ENCODE measurements around the gene FEM1B. TPM values are rescaled to one million over a fixed set of nuclear protein-coding genes. Genes with fewer than 3 reads are reported as not detected.

The FEM1B gene
- total RNA-seq, 2 experiments from 2014 or later: 83.2 to 94.9 TPM

DNA sequence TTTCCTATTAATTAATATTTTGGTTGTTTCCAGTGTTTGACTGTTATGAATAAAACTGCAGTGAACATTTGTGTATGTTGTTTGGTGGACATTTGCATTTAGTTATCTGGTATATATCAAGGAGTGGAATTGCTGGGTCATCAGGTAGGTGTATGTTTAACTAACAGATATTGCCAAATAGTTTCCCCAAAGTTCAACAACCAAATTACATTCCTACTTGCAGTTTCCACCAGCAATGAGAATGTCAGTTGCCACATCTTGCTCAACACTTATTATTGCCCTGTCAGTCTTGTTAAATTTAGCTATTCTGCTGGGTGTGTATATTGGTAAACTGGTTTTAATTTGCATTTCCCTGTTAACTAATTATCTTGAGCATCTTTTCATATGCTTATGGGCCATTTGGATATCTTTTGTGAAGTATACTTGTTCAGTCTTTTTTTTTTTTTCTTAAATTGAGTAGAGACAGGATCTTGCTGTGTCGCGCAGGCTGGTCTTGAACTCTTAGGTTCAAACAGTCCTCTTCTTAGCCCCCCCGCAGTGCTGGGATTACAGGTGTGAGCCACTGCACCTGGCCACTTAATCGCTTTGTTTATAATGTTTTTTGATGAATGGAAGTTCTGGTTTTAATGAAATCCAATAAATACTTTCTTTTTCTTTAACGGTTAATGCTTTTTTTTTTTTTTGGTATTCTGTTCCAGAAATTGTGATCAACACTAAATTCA is 7.9 kb downstream of the FEM1B start:
- POLR2A ChIA-PET: no interaction called here
- H3K4me3 ChIP-seq (ENCODE audit: low read length): no peak overlapping the region
- H3K27me3 Mint-ChIP-seq: no peaks in the 10 kb centered on the region
- ATAC-seq (ENCODE audit: poor library complexity) (no peak), DNase-seq (no peak)
- H3K36me3 Mint-ChIP-seq (ENCODE audit: low read depth): peaks cover 68% of the 10 kb centered on the region
- H3K9me3 ChIP-seq (ENCODE audit: control insufficient read depth in 1 of 2, insufficient read depth in 1 of 2, low read length in 2 of 2): no peaks in the 10 kb centered on the region
- peaks cover 21% of the 10 kb centered on the region for H3K36me3 ChIP-seq (ENCODE audit: insufficient read depth, low read length)
- intact Hi-C loops (cut with DNase I, micrococcal nuclease): loop anchor here in 1 of 2 experiments (2.0 kb wide), 1 partner anchor 13 kb away; no protein-coding TSS in a partner anchor
- peaks cover 24% of the 10 kb centered on the region for H3K4me1 ChIP-seq (ENCODE audit: insufficient read depth, low read length)
- H3K4me1 Mint-ChIP-seq (ENCODE audit: low read depth): peaks cover 79% of the 10 kb centered on the region
- TF ChIP-seq, protein P1, sequence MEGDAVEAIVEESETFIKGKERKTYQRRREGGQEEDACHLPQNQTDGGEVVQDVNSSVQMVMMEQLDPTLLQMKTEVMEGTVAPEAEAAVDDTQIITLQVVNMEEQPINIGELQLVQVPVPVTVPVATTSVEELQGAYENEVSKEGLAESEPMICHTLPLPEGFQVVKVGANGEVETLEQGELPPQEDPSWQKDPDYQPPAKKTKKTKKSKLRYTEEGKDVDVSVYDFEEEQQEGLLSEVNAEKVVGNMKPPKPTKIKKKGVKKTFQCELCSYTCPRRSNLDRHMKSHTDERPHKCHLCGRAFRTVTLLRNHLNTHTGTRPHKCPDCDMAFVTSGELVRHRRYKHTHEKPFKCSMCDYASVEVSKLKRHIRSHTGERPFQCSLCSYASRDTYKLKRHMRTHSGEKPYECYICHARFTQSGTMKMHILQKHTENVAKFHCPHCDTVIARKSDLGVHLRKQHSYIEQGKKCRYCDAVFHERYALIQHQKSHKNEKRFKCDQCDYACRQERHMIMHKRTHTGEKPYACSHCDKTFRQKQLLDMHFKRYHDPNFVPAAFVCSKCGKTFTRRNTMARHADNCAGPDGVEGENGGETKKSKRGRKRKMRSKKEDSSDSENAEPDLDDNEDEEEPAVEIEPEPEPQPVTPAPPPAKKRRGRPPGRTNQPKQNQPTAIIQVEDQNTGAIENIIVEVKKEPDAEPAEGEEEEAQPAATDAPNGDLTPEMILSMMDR (IDR thresholded peaks at IDR 0.05): no peak
- CTCF ChIA-PET: interaction anchor here (0.7 kb wide), 1 partner anchor 9 kb away, joined by 3 read pairs; no protein-coding TSS in a partner anchor
- no peak overlapping the region for H3K27ac ChIP-seq (ENCODE audit: low read depth in 1 of 2, low read length in 2 of 2)
- peak overlapping the region; percentile 11 for H3K4me3 Mint-ChIP-seq
- H3K9me3 Mint-ChIP-seq: no peaks in the 10 kb centered on the region
- H3K27me3 ChIP-seq (ENCODE audit: control insufficient read depth in 1 of 2, insufficient read depth in 2 of 2, low read length in 2 of 2): no peaks in the 10 kb centered on the region
- peak overlapping the region; percentile 5 for H3K27ac Mint-ChIP-seq

GRCh38 chr15:68286256-68286655 is 8.7 kb downstream of the FEM1B start:
- Mint-ChIP-seq H3K36me3 (ENCODE audit: low read depth) (peaks cover 76% of the 10 kb centered on the region), H3K27ac (peak overlapping the region; percentile 5), H3K4me3 (peak overlapping the region; percentile 6), H3K4me1 (ENCODE audit: low read depth) (peaks cover 79% of the 10 kb centered on the region), H3K9me3 (no peaks in the 10 kb centered on the region), H3K27me3 (no peaks in the 10 kb centered on the region)
- POLR2A ChIA-PET: no interaction called here
- no peaks in the 10 kb centered on the region for H3K9me3 ChIP-seq (ENCODE audit: control insufficient read depth in 1 of 2, insufficient read depth in 1 of 2, low read length in 2 of 2)
- DNase-seq (no peak), ATAC-seq (ENCODE audit: poor library complexity) (no peak)
- TF ChIP-seq, protein P1 (IDR thresholded peaks at IDR 0.05): no peak
- H3K27ac ChIP-seq (ENCODE audit: low read depth in 1 of 2, low read length in 2 of 2): no peak overlapping the region
- H3K4me1 ChIP-seq (ENCODE audit: insufficient read depth, low read length): peaks cover 22% of the 10 kb centered on the region
- intact Hi-C loops (cut with DNase I, micrococcal nuclease): no loop called here
- peaks cover 30% of the 10 kb centered on the region for H3K36me3 ChIP-seq (ENCODE audit: insufficient read depth, low read length)
- H3K4me3 ChIP-seq (ENCODE audit: low read length): no peak overlapping the region
- CTCF ChIA-PET: no interaction called here
- H3K27me3 ChIP-seq (ENCODE audit: control insufficient read depth in 1 of 2, insufficient read depth in 2 of 2, low read length in 2 of 2): no peaks in the 10 kb centered on the region

GRCh38 chr15:68289057-68289456 is 11.5 kb downstream of the FEM1B start:
- intact Hi-C loops (cut with DNase I, micrococcal nuclease): no loop called here
- Histone ChIP-seq H3K27me3 (ENCODE audit: control insufficient read depth in 1 of 2, insufficient read depth in 2 of 2, low read length in 2 of 2) (no peaks in the 10 kb centered on the region), H3K27ac (ENCODE audit: low read depth in 1 of 2, low read length in 2 of 2) (no peak overlapping the region), H3K4me1 (ENCODE audit: insufficient read depth, low read length) (peaks cover 9% of the 10 kb centered on the region), H3K36me3 (ENCODE audit: insufficient read depth, low read length) (peaks cover 38% of the 10 kb centered on the region), H3K4me3 (ENCODE audit: low read length) (no peak overlapping the region), H3K9me3 (ENCODE audit: control insufficient read depth in 1 of 2, insufficient read depth in 1 of 2, low read length in 2 of 2) (no peaks in the 10 kb centered on the region)
- H3K27ac Mint-ChIP-seq: peak overlapping the region; percentile 42
- peaks cover 90% of the 10 kb centered on the region for H3K36me3 Mint-ChIP-seq (ENCODE audit: low read depth)
- no peak for DNase-seq
- ChIA-PET POLR2A (interaction anchor here (0.6 to 1.9 kb wide), 5 partner anchors 8 to 139 kb away, joined by 3 to 6 read pairs (median 5); partner anchors contain the start of gene FEM1B), CTCF (interaction anchor here (0.6 kb wide), 1 partner anchor 79 kb away, joined by 6 read pairs; no protein-coding TSS in a partner anchor)
- H3K27me3 Mint-ChIP-seq: no peaks in the 10 kb centered on the region
- no peak overlapping the region for H3K4me3 Mint-ChIP-seq
- TF ChIP-seq, protein P1 (IDR thresholded peaks at IDR 0.05): no peak
- ATAC-seq (ENCODE audit: poor library complexity): no peak
- no peaks in the 10 kb centered on the region for H3K9me3 Mint-ChIP-seq
- peaks cover 77% of the 10 kb centered on the region for H3K4me1 Mint-ChIP-seq (ENCODE audit: low read depth)
